ENCODE measurements around the gene MICAL3. TPM values are rescaled to one million over a fixed set of nuclear protein-coding genes. Genes with fewer than 3 reads are reported as not detected.
A peak's percentile ranks its signal among the peaks of the same experiment; 100 is the strongest.
"Not testable (repeated sequence)": the region's sequence is repeated elsewhere in the genome, so short reads cannot be mapped to it uniquely, and the experiment has no call there.

The MICAL3 gene
- total RNA-seq, 1 donor from 2014 or later, result 90.4 TPM

GRCh38 chr22:17774926-17775685 lies 249.3 kb downstream of the MICAL3 start:
- no peak for DNase-seq
- intact Hi-C loops (cut with micrococcal nuclease), result no loop called here
- no peak for ATAC-seq

- intact Hi-C loops (cut with micrococcal nuclease), result no loop called here
- ATAC-seq (peak; percentile 61), DNase-seq (peak; percentile 75)
Measured at GRCh38 chr22:17774206-17774925, 250.0 kb downstream of the MICAL3 start, which contains the start of gene BID. Gene BID (minus strand): TSS chr22:17774469. CDS start chr22:17750116, 24,353 bp downstream.

GRCh38 chr22:17773606-17774205 lies 250.7 kb downstream of the MICAL3 start:
- peak; percentile 52 for ATAC-seq
- intact Hi-C loops (cut with micrococcal nuclease), result no loop called here
- peak; percentile 60 for DNase-seq

GRCh38 chr22:17772958-17773605 lies 251.3 kb downstream of the MICAL3 start:
- DNase-seq (no peak), ATAC-seq (peak; percentile 11)
- intact Hi-C loops (cut with micrococcal nuclease), result no loop called here

- DNase-seq (no peak), ATAC-seq (no peak)
- intact Hi-C loops (cut with micrococcal nuclease), result no loop called here
Measured at GRCh38 chr22:17772249-17772957, 252.0 kb downstream of the MICAL3 start.

GRCh38 chr22:17770180-17771077 lies 253.9 kb downstream of the MICAL3 start:
- ATAC-seq, result no peak
- intact Hi-C loops (cut with micrococcal nuclease), result no loop called here
- no peak for DNase-seq

- no peak for DNase-seq
- ATAC-seq, result no peak
- intact Hi-C loops (cut with micrococcal nuclease), result no loop called here
Measured at GRCh38 chr22:17769716-17770082, 254.7 kb downstream of the MICAL3 start.

GRCh38 chr22:17769013-17769715 lies 255.2 kb downstream of the MICAL3 start:
- ATAC-seq (no peak), DNase-seq (no peak)
- intact Hi-C loops (cut with micrococcal nuclease), result no loop called here

GRCh38 chr22:17767233-17768065 lies 256.9 kb downstream of the MICAL3 start:
- ATAC-seq (no peak), DNase-seq (no peak)
- intact Hi-C loops (cut with micrococcal nuclease), result no loop called here

- DNase-seq; ATAC-seq; intact Hi-C loops (cut with micrococcal nuclease): not testable (repeated sequence)
Measured at GRCh38 chr22:17764852-17765251, 259.5 kb downstream of the MICAL3 start.

- intact Hi-C loops (cut with micrococcal nuclease), result no loop called here
- no peak for ATAC-seq
- no peak for DNase-seq
Measured at GRCh38 chr22:17764036-17764435, 260.3 kb downstream of the MICAL3 start.

- DNase-seq; ATAC-seq; intact Hi-C loops (cut with micrococcal nuclease): not testable (repeated sequence)
Measured at GRCh38 chr22:17763442-17763841, 260.9 kb downstream of the MICAL3 start.

GRCh38 chr22:17761138-17761488 lies 263.2 kb downstream of the MICAL3 start:
- no peak for ATAC-seq
- no peak for DNase-seq
- intact Hi-C loops (cut with micrococcal nuclease), result no loop called here

- intact Hi-C loops (cut with micrococcal nuclease), result no loop called here
- ATAC-seq, result peak; percentile 59
- peak; percentile 56 for DNase-seq
Measured at GRCh38 chr22:17754233-17754925, 270.0 kb downstream of the MICAL3 start.

GRCh38 chr22:17753401-17753989 lies 270.9 kb downstream of the MICAL3 start:
- DNase-seq (no peak), ATAC-seq (no peak)
- intact Hi-C loops (cut with micrococcal nuclease), result no loop called here

- ATAC-seq (no peak), DNase-seq (no peak)
- intact Hi-C loops (cut with micrococcal nuclease), result no loop called here
Measured at GRCh38 chr22:17751596-17751995, 272.8 kb downstream of the MICAL3 start.
